WTC11 (cell line): ENCODE measurements around the gene STIP1. TPM values are rescaled to one million over a fixed set of nuclear protein-coding genes. Genes with fewer than 3 reads are reported as not detected.

Experiments
- ATAC-seq: fragments of 200-7000 bp; cut with Tn5 transposase; 2 replicates; pipeline ENCODE4 v1.10.0; 2021; ENCODE audit warnings: mild to moderate bottlenecking, moderate library complexity
- CTCF ChIA-PET: fragments of 300-600 bp; sonication (Branson Sonifier 250); formaldehyde crosslinking; loops from one replicate; lab custom pipeline; 2021; ENCODE audit warnings: antibody characterized with exemption; lab: Charles Lee
- POLR2A ChIA-PET: fragments of 350-600 bp; sonication (Branson Sonifier 250); formaldehyde crosslinking; loops from one replicate; lab custom pipeline; 2021; ENCODE audit warnings: antibody characterized with exemption; lab: Charles Lee
- DNase-seq: peaks from one replicate; pipeline ENCODE4 v3.0.0; 2021; ENCODE audit warnings: low spot score
- H3K27ac Mint-ChIP-seq: 2 replicates; pipeline ENCODE4 v1.8.0; 2021; ENCODE audit warnings: mixed read lengths
- H3K27me3 Mint-ChIP-seq: 2 replicates; pipeline ENCODE4 v1.8.0; 2021; ENCODE audit warnings: low read depth, mild to moderate bottlenecking, moderate library complexity, mixed read lengths
- H3K36me3 Mint-ChIP-seq: 2 replicates; pipeline ENCODE4 v1.8.0; 2021; ENCODE audit warnings: mixed read lengths
- H3K4me1 Mint-ChIP-seq: 2 replicates; pipeline ENCODE4 v1.8.0; 2022; ENCODE audit warnings: mixed read lengths
- H3K4me3 Mint-ChIP-seq: 2 replicates; pipeline ENCODE4 v1.8.0; 2021; ENCODE audit warnings: mild to moderate bottlenecking, moderate library complexity, mixed read lengths
- H3K9me3 Mint-ChIP-seq: 2 replicates; pipeline ENCODE4 v1.8.0; 2021; ENCODE audit warnings: mixed read lengths
- CREM ChIP-seq: sonication (generic); formaldehyde crosslinking; IDR thresholded peaks from 2 replicates; pipeline ENCODE4 v1.8.1; 2022; ENCODE audit warnings: mild to moderate bottlenecking, missing genetic modification reagents, moderate library complexity
- E2F5 ChIP-seq: sonication (generic); formaldehyde crosslinking; IDR thresholded peaks from 2 replicates; pipeline ENCODE4 v1.8.1; 2022; ENCODE audit warnings: mild to moderate bottlenecking, moderate library complexity, missing genetic modification reagents
- FOXJ3 ChIP-seq: sonication (generic); formaldehyde crosslinking; IDR thresholded peaks from 2 replicates; pipeline ENCODE4 v1.9.0; 2021; ENCODE audit warnings: missing genetic modification reagents, mild to moderate bottlenecking, borderline replicate concordance
- MXD4 ChIP-seq: fragments of 250-450 bp; sonication (Bioruptor Pico); IDR thresholded peaks from 2 replicates; pipeline ENCODE4 v1.8.0; 2021; ENCODE audit warnings: mild to moderate bottlenecking, moderate library complexity, borderline replicate concordance
- MYBL2 ChIP-seq: sonication (generic); formaldehyde crosslinking; IDR thresholded peaks from 2 replicates; pipeline ENCODE4 v1.8.1; 2023; ENCODE audit warnings: mild to moderate bottlenecking, moderate library complexity, missing genetic modification reagents
- PRDM15 ChIP-seq: sonication (generic); formaldehyde crosslinking; IDR thresholded peaks from 2 replicates; pipeline ENCODE4 v1.8.0; 2022; ENCODE audit warnings: missing genetic modification reagents
- RORB ChIP-seq: fragments of 250-450 bp; sonication (Bioruptor Pico); IDR thresholded peaks from 2 replicates; pipeline ENCODE4 v1.9.0; 2021; ENCODE audit warnings: mild to moderate bottlenecking
- USF2 ChIP-seq: sonication (generic); formaldehyde crosslinking; IDR thresholded peaks from 2 replicates; pipeline ENCODE4 v1.8.1; 2023; ENCODE audit warnings: mild to moderate bottlenecking, missing genetic modification reagents, moderate library complexity
- ZBTB43 ChIP-seq: sonication (generic); formaldehyde crosslinking; IDR thresholded peaks from 2 replicates; pipeline ENCODE4 v1.8.1; 2023; ENCODE audit warnings: mild to moderate bottlenecking, missing genetic modification reagents
- ZNF121 ChIP-seq: sonication (generic); formaldehyde crosslinking; IDR thresholded peaks from 2 replicates; pipeline ENCODE4 v1.8.0; 2023; ENCODE audit warnings: missing genetic modification reagents
- ZNF232 ChIP-seq: sonication (generic); formaldehyde crosslinking; IDR thresholded peaks from 2 replicates; pipeline ENCODE4 v1.8.0; 2022; ENCODE audit warnings: mild to moderate bottlenecking, missing genetic modification reagents
- ZNF263 ChIP-seq: sonication (generic); formaldehyde crosslinking; IDR thresholded peaks from 2 replicates; pipeline ENCODE4 v1.8.1; 2022; ENCODE audit warnings: low read depth, mild to moderate bottlenecking, moderate library complexity, missing genetic modification reagents
- ZNF671 ChIP-seq: fragments of 250-450 bp; sonication (Bioruptor Pico); IDR thresholded peaks from 2 replicates; pipeline ENCODE4 v1.8.0; 2021; ENCODE audit warnings: mild to moderate bottlenecking
- total RNA-seq: library from RNA; stranded (reverse); gene quantifications from 3 replicates; pipeline ENCODE4 v1.2.3, GENCODE V29; 2021
- TF ChIP-seq, protein P1 (sequence below): fragments of 250-450 bp; sonication (Bioruptor Pico); IDR thresholded peaks from 2 replicates; pipeline ENCODE4 v1.9.0; 2021; ENCODE audit warnings: mild to moderate bottlenecking
- TF ChIP-seq, protein P2 (sequence below): sonication (generic); formaldehyde crosslinking; conservative IDR thresholded peaks from 2 replicates; pipeline ENCODE4 v1.8.1; 2023; ENCODE audit warnings: mild to moderate bottlenecking, low read depth, missing genetic modification reagents, moderate library complexity
- TF ChIP-seq, protein P3 (sequence below): sonication (generic); formaldehyde crosslinking; IDR thresholded peaks from 2 replicates; pipeline ENCODE4 v1.8.1; 2023; ENCODE audit warnings: mild to moderate bottlenecking, missing genetic modification reagents, borderline replicate concordance
- TF ChIP-seq, protein P4 (sequence below): fragments of 250-450 bp; sonication (Bioruptor Pico); conservative IDR thresholded peaks from 2 replicates; pipeline ENCODE4 v1.9.0; 2021; ENCODE audit warnings: mild to moderate bottlenecking

STIP1 gene
- total RNA-seq, 1 experiment from 2014 or later: 296 TPM

DNA sequence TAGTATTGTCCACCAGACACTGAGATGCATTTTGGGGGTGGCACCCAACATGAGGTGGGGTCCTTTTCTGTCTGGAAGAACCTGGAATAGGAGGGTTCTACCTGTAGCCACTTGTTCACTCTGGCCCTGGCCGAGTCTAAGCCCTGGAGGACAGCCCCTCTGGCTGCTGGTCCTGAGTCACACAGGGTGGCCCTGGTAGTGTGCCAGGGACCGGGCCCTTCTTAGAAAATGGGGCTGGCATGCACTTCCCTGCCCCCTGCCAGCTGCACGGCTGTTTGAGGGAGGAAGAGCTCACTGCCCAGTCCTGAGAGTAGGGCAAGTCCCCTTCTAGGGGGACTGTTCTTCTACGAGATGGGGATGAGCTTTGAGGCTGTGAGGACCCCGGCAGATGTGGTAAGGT, 67.5 kb downstream of the STIP1 start:
- DNase-seq (no peak), ATAC-seq (no peak)
- ChIA-PET POLR2A (no interaction called here), CTCF (interaction anchor here (1.0 to 1.4 kb wide), 2 partner anchors 47 to 52 kb away, joined by 3 to 4 read pairs; partner anchors contain the start of gene ESRRA)
- Mint-ChIP-seq H3K4me3 (peak overlapping the region; percentile 47), H3K9me3 (no peaks in the 10 kb centered on the region), H3K36me3 (peaks cover 8% of the 10 kb centered on the region), H3K4me1 (peaks cover 34% of the 10 kb centered on the region), H3K27ac (peak overlapping the region; percentile 76), H3K27me3 (no peaks in the 10 kb centered on the region)
- TF ChIP-seq MYBL2 (no peak), ZBTB43 (no peak), USF2 (CRISPR knock-in tag) (no peak), ZNF263 (CRISPR knock-in tag) (no peak), E2F5 (CRISPR knock-in tag) (no peak), ZNF671 (CRISPR knock-in tag) (no peak), ZNF121 (CRISPR knock-in tag) (no peak), PRDM15 (CRISPR knock-in tag) (no peak), MXD4 (CRISPR knock-in tag) (no peak), CREM (CRISPR knock-in tag) (no peak), ZNF232 (CRISPR knock-in tag) (no peak), RORB (CRISPR knock-in tag) (no peak), FOXJ3 (CRISPR knock-in tag) (no peak)
- TF ChIP-seq, protein P1, sequence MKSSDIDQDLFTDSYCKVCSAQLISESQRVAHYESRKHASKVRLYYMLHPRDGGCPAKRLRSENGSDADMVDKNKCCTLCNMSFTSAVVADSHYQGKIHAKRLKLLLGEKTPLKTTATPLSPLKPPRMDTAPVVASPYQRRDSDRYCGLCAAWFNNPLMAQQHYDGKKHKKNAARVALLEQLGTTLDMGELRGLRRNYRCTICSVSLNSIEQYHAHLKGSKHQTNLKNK (CRISPR knock-in tag): no peak
- TF ChIP-seq, protein P2, sequence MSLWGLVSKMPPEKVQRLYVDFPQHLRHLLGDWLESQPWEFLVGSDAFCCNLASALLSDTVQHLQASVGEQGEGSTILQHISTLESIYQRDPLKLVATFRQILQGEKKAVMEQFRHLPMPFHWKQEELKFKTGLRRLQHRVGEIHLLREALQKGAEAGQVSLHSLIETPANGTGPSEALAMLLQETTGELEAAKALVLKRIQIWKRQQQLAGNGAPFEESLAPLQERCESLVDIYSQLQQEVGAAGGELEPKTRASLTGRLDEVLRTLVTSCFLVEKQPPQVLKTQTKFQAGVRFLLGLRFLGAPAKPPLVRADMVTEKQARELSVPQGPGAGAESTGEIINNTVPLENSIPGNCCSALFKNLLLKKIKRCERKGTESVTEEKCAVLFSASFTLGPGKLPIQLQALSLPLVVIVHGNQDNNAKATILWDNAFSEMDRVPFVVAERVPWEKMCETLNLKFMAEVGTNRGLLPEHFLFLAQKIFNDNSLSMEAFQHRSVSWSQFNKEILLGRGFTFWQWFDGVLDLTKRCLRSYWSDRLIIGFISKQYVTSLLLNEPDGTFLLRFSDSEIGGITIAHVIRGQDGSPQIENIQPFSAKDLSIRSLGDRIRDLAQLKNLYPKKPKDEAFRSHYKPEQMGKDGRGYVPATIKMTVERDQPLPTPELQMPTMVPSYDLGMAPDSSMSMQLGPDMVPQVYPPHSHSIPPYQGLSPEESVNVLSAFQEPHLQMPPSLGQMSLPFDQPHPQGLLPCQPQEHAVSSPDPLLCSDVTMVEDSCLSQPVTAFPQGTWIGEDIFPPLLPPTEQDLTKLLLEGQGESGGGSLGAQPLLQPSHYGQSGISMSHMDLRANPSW (CRISPR knock-in tag): no peak
- TF ChIP-seq, protein P3, sequence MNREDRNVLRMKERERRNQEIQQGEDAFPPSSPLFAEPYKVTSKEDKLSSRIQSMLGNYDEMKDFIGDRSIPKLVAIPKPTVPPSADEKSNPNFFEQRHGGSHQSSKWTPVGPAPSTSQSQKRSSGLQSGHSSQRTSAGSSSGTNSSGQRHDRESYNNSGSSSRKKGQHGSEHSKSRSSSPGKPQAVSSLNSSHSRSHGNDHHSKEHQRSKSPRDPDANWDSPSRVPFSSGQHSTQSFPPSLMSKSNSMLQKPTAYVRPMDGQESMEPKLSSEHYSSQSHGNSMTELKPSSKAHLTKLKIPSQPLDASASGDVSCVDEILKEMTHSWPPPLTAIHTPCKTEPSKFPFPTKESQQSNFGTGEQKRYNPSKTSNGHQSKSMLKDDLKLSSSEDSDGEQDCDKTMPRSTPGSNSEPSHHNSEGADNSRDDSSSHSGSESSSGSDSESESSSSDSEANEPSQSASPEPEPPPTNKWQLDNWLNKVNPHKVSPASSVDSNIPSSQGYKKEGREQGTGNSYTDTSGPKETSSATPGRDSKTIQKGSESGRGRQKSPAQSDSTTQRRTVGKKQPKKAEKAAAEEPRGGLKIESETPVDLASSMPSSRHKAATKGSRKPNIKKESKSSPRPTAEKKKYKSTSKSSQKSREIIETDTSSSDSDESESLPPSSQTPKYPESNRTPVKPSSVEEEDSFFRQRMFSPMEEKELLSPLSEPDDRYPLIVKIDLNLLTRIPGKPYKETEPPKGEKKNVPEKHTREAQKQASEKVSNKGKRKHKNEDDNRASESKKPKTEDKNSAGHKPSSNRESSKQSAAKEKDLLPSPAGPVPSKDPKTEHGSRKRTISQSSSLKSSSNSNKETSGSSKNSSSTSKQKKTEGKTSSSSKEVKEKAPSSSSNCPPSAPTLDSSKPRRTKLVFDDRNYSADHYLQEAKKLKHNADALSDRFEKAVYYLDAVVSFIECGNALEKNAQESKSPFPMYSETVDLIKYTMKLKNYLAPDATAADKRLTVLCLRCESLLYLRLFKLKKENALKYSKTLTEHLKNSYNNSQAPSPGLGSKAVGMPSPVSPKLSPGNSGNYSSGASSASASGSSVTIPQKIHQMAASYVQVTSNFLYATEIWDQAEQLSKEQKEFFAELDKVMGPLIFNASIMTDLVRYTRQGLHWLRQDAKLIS (CRISPR knock-in tag): no peak
- TF ChIP-seq, protein P4, sequence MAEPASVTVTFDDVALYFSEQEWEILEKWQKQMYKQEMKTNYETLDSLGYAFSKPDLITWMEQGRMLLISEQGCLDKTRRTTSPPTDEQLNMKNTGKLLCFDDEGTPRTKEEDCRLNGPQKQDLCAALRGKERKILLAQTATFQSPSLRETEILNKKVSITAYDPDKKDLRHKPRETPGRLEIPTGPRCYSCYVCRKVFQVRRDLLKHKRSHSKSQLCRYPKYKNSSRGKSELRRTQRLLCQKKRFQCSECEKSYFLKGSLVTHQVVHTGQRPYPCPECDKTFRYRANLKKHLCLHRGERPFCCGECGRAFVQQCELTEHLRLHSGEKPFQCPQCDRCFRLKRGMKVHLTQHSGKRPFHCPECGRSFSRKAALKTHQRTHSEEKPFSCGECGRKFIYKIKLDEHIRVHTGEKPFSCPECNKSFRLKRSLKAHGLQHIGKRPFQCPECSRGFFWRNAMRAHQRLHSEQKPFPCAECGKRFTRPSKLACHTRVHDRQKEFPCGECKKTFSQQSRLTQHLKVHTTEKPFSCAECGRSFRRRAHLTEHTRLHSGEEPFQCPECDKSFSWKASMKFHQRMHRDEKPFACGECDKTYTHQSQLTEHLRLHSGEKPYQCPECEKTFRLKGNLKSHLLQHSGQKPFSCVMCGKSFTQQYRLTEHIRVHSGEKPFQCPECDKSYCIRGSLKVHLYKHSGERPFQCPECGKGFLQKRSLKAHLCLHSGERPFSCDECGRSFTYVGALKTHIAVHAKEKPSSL (CRISPR knock-in tag): no peak
